ENCODE data around the gene ROBO1. TPM values are rescaled to one million over a fixed set of nuclear protein-coding genes. Genes with fewer than 3 reads are reported as not detected.
A peak's percentile ranks its signal among the peaks of the same experiment; 100 is the strongest.

Gene ROBO1
- total RNA-seq, 1 donor from 2014 or later, result 43.7 TPM

DNA sequence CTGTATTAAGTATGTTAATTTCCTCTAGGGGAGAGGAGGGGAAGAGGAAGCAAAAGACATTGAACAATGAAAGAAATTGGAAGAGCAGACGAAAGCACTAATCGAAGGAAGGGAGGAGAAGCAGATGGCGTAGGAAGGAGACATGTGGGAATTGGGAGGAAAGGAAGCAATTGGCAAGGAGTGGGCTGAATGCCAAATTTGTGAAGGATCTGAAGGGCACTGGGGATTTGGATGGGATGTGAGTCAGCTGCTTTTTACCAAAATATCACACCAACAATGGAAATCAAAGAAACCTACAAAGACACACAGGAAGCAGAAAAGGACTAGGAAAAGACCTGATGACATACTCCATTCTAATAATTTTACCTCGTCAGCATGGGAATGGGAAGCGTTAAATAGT is 1029.8 kb downstream of the ROBO1 start:
- TF ChIP-seq, protein P1, sequence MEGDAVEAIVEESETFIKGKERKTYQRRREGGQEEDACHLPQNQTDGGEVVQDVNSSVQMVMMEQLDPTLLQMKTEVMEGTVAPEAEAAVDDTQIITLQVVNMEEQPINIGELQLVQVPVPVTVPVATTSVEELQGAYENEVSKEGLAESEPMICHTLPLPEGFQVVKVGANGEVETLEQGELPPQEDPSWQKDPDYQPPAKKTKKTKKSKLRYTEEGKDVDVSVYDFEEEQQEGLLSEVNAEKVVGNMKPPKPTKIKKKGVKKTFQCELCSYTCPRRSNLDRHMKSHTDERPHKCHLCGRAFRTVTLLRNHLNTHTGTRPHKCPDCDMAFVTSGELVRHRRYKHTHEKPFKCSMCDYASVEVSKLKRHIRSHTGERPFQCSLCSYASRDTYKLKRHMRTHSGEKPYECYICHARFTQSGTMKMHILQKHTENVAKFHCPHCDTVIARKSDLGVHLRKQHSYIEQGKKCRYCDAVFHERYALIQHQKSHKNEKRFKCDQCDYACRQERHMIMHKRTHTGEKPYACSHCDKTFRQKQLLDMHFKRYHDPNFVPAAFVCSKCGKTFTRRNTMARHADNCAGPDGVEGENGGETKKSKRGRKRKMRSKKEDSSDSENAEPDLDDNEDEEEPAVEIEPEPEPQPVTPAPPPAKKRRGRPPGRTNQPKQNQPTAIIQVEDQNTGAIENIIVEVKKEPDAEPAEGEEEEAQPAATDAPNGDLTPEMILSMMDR (IDR thresholded peaks at IDR 0.05), result no peak
- Mint-ChIP-seq H3K27me3 (ENCODE audit: low read depth) (no peaks in the 10 kb centered on the region), H3K4me3 (ENCODE audit: unreplicated experiment) (no peak overlapping the region), H3K9me3 (ENCODE audit: low read depth) (no peaks in the 10 kb centered on the region), H3K36me3 (ENCODE audit: low read depth) (no peaks in the 10 kb centered on the region), H3K27ac (ENCODE audit: unreplicated experiment) (peak overlapping the region; percentile 28), H3K4me1 (ENCODE audit: low read depth) (peaks cover 18% of the 10 kb centered on the region)
- no peak for DNase-seq (ENCODE audit: low spot score)

DNA sequence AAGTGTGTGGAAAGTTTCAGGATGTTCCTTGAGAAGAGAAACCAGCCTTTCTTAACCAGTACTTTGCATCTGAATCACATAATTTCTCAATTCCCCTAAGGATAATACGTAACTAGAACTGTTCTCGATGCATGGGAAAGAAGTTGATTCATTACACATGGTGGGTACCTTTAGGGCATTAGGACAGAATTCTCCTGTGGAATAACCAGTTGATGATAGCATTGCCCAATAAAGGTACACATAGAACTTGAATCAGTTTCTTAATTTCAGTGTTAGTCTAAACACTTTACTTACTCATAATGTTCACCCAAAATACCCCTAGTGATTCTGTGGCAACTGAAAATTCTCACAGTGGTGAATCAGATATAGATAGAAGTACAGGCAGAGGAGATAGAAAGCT is 1030.9 kb downstream of the ROBO1 start:
- H3K27me3 Mint-ChIP-seq (ENCODE audit: low read depth), result no peaks in the 10 kb centered on the region
- TF ChIP-seq, protein P1 (IDR thresholded peaks at IDR 0.05), result no peak
- H3K9me3 Mint-ChIP-seq (ENCODE audit: low read depth), result no peaks in the 10 kb centered on the region
- H3K4me3 Mint-ChIP-seq (ENCODE audit: unreplicated experiment), result no peak overlapping the region
- H3K36me3 Mint-ChIP-seq (ENCODE audit: low read depth), result no peaks in the 10 kb centered on the region
- H3K4me1 Mint-ChIP-seq (ENCODE audit: low read depth), result peaks cover 18% of the 10 kb centered on the region
- H3K27ac Mint-ChIP-seq (ENCODE audit: unreplicated experiment), result no peak overlapping the region
- DNase-seq (ENCODE audit: low spot score), result no peak

DNA sequence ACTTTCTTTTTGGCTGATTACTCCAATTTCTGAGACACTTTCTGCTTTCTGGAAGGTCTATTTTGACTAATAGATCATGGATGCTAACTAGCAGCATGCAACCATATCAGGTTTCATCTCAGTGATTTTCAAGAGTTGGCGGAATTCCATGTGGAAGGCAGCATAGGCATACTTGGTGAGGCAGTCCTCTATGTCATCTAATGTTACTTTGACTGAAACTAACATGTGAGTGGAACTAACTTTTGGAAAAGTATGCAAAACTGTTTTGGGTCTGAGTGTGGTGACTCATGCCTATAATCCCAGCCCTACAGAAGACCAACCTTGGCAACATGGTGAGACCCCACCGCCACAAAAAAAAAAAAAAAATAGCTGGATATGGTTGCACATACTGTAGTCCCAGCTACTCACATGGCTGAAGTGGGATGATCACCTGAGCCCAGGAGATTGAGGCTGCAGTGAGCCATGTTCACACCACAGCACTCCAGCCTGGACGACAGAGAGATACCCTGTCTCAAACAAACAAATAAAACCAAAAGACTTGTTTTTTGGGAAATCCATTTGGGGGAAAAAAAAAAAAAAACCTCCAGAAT is 1033.7 kb downstream of the ROBO1 start:
- Mint-ChIP-seq H3K27ac (ENCODE audit: unreplicated experiment) (no peak overlapping the region), H3K4me1 (ENCODE audit: low read depth) (peaks cover 24% of the 10 kb centered on the region), H3K36me3 (ENCODE audit: low read depth) (no peaks in the 10 kb centered on the region), H3K9me3 (ENCODE audit: low read depth) (no peaks in the 10 kb centered on the region), H3K4me3 (ENCODE audit: unreplicated experiment) (no peak overlapping the region), H3K27me3 (ENCODE audit: low read depth) (no peaks in the 10 kb centered on the region)
- DNase-seq (ENCODE audit: low spot score), result no peak
- TF ChIP-seq, protein P1 (IDR thresholded peaks at IDR 0.05), result no peak

DNA sequence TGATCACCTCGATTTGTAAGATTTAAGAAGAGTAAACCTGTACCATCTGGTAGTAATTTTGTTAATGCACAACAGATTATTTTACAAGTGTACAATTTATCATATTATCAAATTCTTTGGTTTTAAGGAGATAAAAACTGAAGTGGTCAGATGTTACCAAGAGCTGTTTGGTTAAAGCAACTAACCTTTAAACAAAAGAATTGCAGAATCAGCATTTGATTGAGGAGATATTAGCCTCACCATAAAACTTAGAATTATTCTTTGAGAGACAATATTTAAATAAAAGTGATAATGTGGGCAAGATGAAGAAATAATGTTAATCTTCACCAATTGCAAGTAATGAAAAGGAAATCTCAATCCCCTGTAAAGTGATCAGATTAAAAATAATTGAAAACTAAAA is 1034.9 kb downstream of the ROBO1 start:
- H3K4me1 Mint-ChIP-seq (ENCODE audit: low read depth), result peaks cover 24% of the 10 kb centered on the region
- no peaks in the 10 kb centered on the region for H3K36me3 Mint-ChIP-seq (ENCODE audit: low read depth)
- H3K27ac Mint-ChIP-seq (ENCODE audit: unreplicated experiment), result no peak overlapping the region
- no peaks in the 10 kb centered on the region for H3K9me3 Mint-ChIP-seq (ENCODE audit: low read depth)
- DNase-seq (ENCODE audit: low spot score), result no peak
- H3K4me3 Mint-ChIP-seq (ENCODE audit: unreplicated experiment), result no peak overlapping the region
- TF ChIP-seq, protein P1 (IDR thresholded peaks at IDR 0.05), result no peak
- no peaks in the 10 kb centered on the region for H3K27me3 Mint-ChIP-seq (ENCODE audit: low read depth)

DNA sequence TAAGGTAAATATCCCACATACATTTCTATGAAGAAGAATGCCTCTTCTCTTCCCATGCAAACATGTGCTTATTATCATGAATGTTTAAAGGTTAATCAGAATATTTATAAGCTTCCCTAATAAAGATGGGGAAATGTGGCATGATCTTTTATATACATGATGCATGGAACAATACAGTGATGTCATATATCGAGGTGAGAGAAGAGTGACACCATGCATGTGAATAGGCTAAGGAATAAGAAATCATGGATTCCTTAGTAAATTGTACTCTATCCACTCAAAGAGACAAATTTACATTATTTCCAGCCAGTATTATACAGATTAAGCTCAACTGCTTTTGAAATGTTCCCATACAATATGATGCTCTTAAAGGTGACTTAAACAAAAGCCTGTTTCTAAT is 1035.3 kb downstream of the ROBO1 start:
- Mint-ChIP-seq H3K4me3 (ENCODE audit: unreplicated experiment) (no peak overlapping the region), H3K27ac (ENCODE audit: unreplicated experiment) (no peak overlapping the region), H3K9me3 (ENCODE audit: low read depth) (no peaks in the 10 kb centered on the region), H3K27me3 (ENCODE audit: low read depth) (no peaks in the 10 kb centered on the region), H3K4me1 (ENCODE audit: low read depth) (peaks cover 22% of the 10 kb centered on the region), H3K36me3 (ENCODE audit: low read depth) (no peaks in the 10 kb centered on the region)
- TF ChIP-seq, protein P1 (IDR thresholded peaks at IDR 0.05), result no peak
- DNase-seq (ENCODE audit: low spot score), result no peak
